Neural cell (in vitro differentiated cells): ENCODE results near the gene NCOA5. TPM values are rescaled to one million over a fixed set of nuclear protein-coding genes. Genes with fewer than 3 reads are reported as not detected.

Experiments
- H2AFZ ChIP-seq: fragments of 200-600, 300-800 bp; sonication (generic), shearing (Covaris generic); 2 replicates; pipeline ENCODE4 v1.6.0; 2014; ENCODE audit warnings: low read depth, mild to moderate bottlenecking, antibody characterized with exemption, low read length, moderate library complexity
- H3F3A ChIP-seq: fragments of 200-600 bp; shearing (Covaris generic); 2 replicates; pipeline ENCODE4 v1.6.1; 2016; ENCODE audit warnings: mild to moderate bottlenecking, moderate library complexity, mixed read lengths, antibody characterized with exemption, low read length; ENCODE audit not compliant: insufficient read depth, poor library complexity, severe bottlenecking
- H3K27ac ChIP-seq: fragments of 200-600, 300-800 bp; sonication (generic), shearing (Covaris generic); 2 replicates; pipeline ENCODE4 v1.5.1; 2014; ENCODE audit warnings: mild to moderate bottlenecking, low read length, moderate library complexity
- H3K27me3 ChIP-seq: fragments of 300-800, 200-600 bp; sonication (generic), shearing (Covaris generic); 2 replicates; pipeline ENCODE4 v1.6.0; 2014; ENCODE audit warnings: mild to moderate bottlenecking, low read depth, low read length, moderate library complexity; ENCODE audit not compliant: insufficient read depth
- H3K36me3 ChIP-seq: fragments of 300-800, 200-600 bp; sonication (generic), shearing (Covaris generic); 2 replicates; pipeline ENCODE4 v1.5.1; 2014; ENCODE audit warnings: mild to moderate bottlenecking, antibody characterized with exemption, low read length, moderate library complexity; ENCODE audit not compliant: insufficient read depth
- H3K4me2 ChIP-seq: fragments of 300-800, 200-600 bp; sonication (generic), shearing (Covaris generic); 2 replicates; pipeline ENCODE4 v1.6.0; 2014; ENCODE audit warnings: mild to moderate bottlenecking, low read length
- H3K4me3 ChIP-seq: fragments of 300-800, 200-600 bp; sonication (generic), shearing (Covaris generic); 2 replicates; pipeline ENCODE4 v1.5.1; 2014; ENCODE audit warnings: mild to moderate bottlenecking, low read length, moderate library complexity
- H3K79me2 ChIP-seq: fragments of 200-600 bp; shearing (Covaris generic); replicated peaks from 2 replicates; pipeline ENCODE4 v1.6.0; 2014; ENCODE audit warnings: mild to moderate bottlenecking, low read length, moderate library complexity; ENCODE audit not compliant: insufficient read depth
- H3K9ac ChIP-seq: fragments of 300-800, 200-600 bp; sonication (generic), shearing (Covaris generic); 2 replicates; pipeline ENCODE4 v1.6.1; 2016; ENCODE audit warnings: mild to moderate bottlenecking, low read length, mixed read lengths
- H3K9me2 ChIP-seq: fragments of 200-600 bp; shearing (Covaris generic); 2 replicates; pipeline ENCODE4 v1.6.1; 2016; ENCODE audit warnings: mild to moderate bottlenecking, low read length, mixed read lengths; ENCODE audit not compliant: insufficient read depth
- H3K9me3 ChIP-seq: fragments of 200-600, 300-800 bp; sonication (generic), shearing (Covaris generic); 2 replicates; pipeline ENCODE4 v1.6.1; 2016; ENCODE audit warnings: mild to moderate bottlenecking, mixed run types, low read length, moderate library complexity, mixed read lengths
- H4K20me1 ChIP-seq: fragments of 200-600 bp; shearing (Covaris generic); 2 replicates; pipeline ENCODE4 v1.6.1; 2016; ENCODE audit warnings: mild to moderate bottlenecking, mixed run types; ENCODE audit not compliant: insufficient read depth
- EP300 ChIP-seq: fragments of 450-650 bp; conservative IDR thresholded peaks from 2 replicates; pipeline ENCODE4 v1.6.1; 2014; ENCODE audit warnings: antibody characterized with exemption, mild to moderate bottlenecking, moderate library complexity; ENCODE audit not compliant: poor library complexity, severe bottlenecking
- EZH2 ChIP-seq: fragments of 200-600, 300-800 bp; shearing (Covaris generic), sonication (generic); IDR thresholded peaks from 2 replicates; pipeline ENCODE4 v1.6.1; 2014; ENCODE audit warnings: antibody characterized with exemption, low read length, borderline replicate concordance, mild to moderate bottlenecking; ENCODE audit not compliant: insufficient read depth, poor library complexity, severe bottlenecking
- MXI1 ChIP-seq: fragments of 450-650 bp; conservative IDR thresholded peaks from 2 replicates; pipeline ENCODE4 v1.6.1; 2014; ENCODE audit warnings: antibody characterized with exemption, mild to moderate bottlenecking; ENCODE audit not compliant: poor library complexity, severe bottlenecking
- POLR2AphosphoS5 ChIP-seq: IDR thresholded peaks from 2 replicates; pipeline ENCODE4 v1.6.1; 2012
- RAD21 ChIP-seq: fragments of 450-650 bp; conservative IDR thresholded peaks from 2 replicates; pipeline ENCODE4 v1.6.1; 2014; ENCODE audit warnings: antibody characterized with exemption, mild to moderate bottlenecking, moderate library complexity
- SMC3 ChIP-seq: fragments of 450-650 bp; conservative IDR thresholded peaks from 2 replicates; pipeline ENCODE4 v1.6.1; 2014; ENCODE audit warnings: antibody characterized with exemption, mild to moderate bottlenecking, moderate library complexity; ENCODE audit not compliant: poor library complexity
- TAF1 ChIP-seq: IDR thresholded peaks from 2 replicates; pipeline ENCODE4 v1.6.1; 2012; ENCODE audit warnings: low read depth
- polyA plus RNA-seq: library from polyadenylated mRNA; depleted of rRNA; stranded (reverse); fragments of >200 nt; gene quantifications from 2 replicates; pipeline ENCODE4 v1.2.3, GENCODE V29; 2014
- TF ChIP-seq, protein P1 (sequence below): fragments of 450-650 bp; IDR thresholded peaks from 2 replicates; pipeline ENCODE4 v1.5.1; 2014; ENCODE audit warnings: antibody characterized with exemption, mild to moderate bottlenecking, moderate library complexity; ENCODE audit not compliant: poor library complexity, severe bottlenecking
- TF ChIP-seq, protein P2 (sequence below): IDR thresholded peaks from 2 replicates; pipeline ENCODE4 v1.6.1; 2012; ENCODE audit warnings: borderline replicate concordance

Gene NCOA5
- polyA plus RNA-seq, 1 donor from 2014 or later: 29.9 TPM

DNA sequence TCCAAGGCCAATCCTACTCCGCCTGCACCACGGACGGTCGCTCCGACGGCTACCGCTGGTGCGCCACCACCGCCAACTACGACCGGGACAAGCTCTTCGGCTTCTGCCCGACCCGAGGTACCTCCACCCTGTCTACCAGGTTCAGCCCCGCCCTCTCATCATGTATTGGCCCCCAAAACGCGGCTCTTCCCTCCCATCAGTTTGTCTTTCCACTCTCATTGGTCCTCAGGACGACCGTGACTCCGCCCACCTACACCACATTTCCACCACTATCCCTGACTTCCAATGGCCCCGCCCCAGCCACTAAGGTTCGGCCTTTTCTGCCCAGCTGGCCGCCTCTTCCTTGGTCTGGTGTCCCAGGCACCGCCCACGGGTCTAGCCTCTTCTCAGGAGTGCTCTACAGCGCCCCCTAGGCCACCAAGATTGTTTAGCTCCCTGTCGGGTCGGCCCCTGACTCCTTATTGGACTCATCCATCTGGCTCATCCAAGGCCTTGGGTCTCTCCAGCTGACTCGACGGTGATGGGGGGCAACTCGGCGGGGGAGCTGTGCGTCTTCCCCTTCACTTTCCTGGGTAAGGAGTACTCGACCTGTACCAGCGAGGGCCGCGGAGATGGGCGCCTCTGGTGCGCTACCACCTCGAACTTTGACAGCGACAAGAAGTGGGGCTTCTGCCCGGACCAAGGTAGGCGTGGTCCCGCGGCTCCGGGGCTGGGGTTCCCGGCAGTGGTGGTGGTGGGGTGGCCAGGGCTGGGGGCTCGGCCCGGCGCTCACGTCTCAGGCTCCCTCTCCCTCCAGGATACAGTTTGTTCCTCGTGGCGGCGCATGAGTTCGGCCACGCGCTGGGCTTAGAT, 77.9 kb downstream of the NCOA5 start:
- Histone ChIP-seq H3K36me3 (no peaks in the 10 kb centered on the region), H3K27ac (no peak overlapping the region), H4K20me1 (no peaks in the 10 kb centered on the region), H3K9ac (no peak overlapping the region), H3F3A (no peaks in the 10 kb centered on the region), H3K4me3 (no peak overlapping the region), H3K79me2 (no peaks in the 10 kb centered on the region), H2AFZ (no peak overlapping the region), H3K4me2 (no peak overlapping the region), H3K9me3 (no peaks in the 10 kb centered on the region), H3K27me3 (peaks cover 15% of the 10 kb centered on the region), H3K9me2 (no peaks in the 10 kb centered on the region)
- TF ChIP-seq EZH2 (no peak), RAD21 (no peak), TAF1 (no peak), POLR2AphosphoS5 (no peak), MXI1 (no peak), SMC3 (no peak), EP300 (no peak)
- TF ChIP-seq, protein P1, sequence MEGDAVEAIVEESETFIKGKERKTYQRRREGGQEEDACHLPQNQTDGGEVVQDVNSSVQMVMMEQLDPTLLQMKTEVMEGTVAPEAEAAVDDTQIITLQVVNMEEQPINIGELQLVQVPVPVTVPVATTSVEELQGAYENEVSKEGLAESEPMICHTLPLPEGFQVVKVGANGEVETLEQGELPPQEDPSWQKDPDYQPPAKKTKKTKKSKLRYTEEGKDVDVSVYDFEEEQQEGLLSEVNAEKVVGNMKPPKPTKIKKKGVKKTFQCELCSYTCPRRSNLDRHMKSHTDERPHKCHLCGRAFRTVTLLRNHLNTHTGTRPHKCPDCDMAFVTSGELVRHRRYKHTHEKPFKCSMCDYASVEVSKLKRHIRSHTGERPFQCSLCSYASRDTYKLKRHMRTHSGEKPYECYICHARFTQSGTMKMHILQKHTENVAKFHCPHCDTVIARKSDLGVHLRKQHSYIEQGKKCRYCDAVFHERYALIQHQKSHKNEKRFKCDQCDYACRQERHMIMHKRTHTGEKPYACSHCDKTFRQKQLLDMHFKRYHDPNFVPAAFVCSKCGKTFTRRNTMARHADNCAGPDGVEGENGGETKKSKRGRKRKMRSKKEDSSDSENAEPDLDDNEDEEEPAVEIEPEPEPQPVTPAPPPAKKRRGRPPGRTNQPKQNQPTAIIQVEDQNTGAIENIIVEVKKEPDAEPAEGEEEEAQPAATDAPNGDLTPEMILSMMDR: no peak
- TF ChIP-seq, protein P2, sequence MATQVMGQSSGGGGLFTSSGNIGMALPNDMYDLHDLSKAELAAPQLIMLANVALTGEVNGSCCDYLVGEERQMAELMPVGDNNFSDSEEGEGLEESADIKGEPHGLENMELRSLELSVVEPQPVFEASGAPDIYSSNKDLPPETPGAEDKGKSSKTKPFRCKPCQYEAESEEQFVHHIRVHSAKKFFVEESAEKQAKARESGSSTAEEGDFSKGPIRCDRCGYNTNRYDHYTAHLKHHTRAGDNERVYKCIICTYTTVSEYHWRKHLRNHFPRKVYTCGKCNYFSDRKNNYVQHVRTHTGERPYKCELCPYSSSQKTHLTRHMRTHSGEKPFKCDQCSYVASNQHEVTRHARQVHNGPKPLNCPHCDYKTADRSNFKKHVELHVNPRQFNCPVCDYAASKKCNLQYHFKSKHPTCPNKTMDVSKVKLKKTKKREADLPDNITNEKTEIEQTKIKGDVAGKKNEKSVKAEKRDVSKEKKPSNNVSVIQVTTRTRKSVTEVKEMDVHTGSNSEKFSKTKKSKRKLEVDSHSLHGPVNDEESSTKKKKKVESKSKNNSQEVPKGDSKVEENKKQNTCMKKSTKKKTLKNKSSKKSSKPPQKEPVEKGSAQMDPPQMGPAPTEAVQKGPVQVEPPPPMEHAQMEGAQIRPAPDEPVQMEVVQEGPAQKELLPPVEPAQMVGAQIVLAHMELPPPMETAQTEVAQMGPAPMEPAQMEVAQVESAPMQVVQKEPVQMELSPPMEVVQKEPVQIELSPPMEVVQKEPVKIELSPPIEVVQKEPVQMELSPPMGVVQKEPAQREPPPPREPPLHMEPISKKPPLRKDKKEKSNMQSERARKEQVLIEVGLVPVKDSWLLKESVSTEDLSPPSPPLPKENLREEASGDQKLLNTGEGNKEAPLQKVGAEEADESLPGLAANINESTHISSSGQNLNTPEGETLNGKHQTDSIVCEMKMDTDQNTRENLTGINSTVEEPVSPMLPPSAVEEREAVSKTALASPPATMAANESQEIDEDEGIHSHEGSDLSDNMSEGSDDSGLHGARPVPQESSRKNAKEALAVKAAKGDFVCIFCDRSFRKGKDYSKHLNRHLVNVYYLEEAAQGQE: no peak

Other genes starting within 250 kb of the NCOA5 start
- gene ACOT8, start 232.6 kb downstream of the NCOA5 start, polyA plus RNA-seq: 60.9 and 68.7 TPM in 2 replicates
- 12.3 and 14.3 TPM in 2 replicates for gene ZSWIM3, start 232.3 kb downstream of the NCOA5 start, polyA plus RNA-seq
- gene ZSWIM1, start 208.7 kb downstream of the NCOA5 start, polyA plus RNA-seq: 3.3 and 5.5 TPM in 2 replicates
- gene SPATA25, start 202.3 kb downstream of the NCOA5 start, polyA plus RNA-seq: 1.2 and 5.1 TPM in 2 replicates
- 5.0 and 6.3 TPM in 2 replicates for gene NEURL2, start 198.8 kb downstream of the NCOA5 start, polyA plus RNA-seq
- 25.7 and 49.7 TPM in 2 replicates for gene CTSA, start 198.6 kb downstream of the NCOA5 start, polyA plus RNA-seq
- gene PLTP, start 177.8 kb downstream of the NCOA5 start, polyA plus RNA-seq: 5.3 and 7.0 TPM in 2 replicates
- 21.5 and 28.3 TPM in 2 replicates for gene PCIF1, start 155.3 kb downstream of the NCOA5 start, polyA plus RNA-seq
- 12.8 and 18.9 TPM in 2 replicates for gene ZNF335, start 117.8 kb downstream of the NCOA5 start, polyA plus RNA-seq
- not detected in 2 replicates for gene MMP9, start 81.1 kb downstream of the NCOA5 start, polyA plus RNA-seq
- 53.1 and 74.4 TPM in 2 replicates for gene SLC12A5, start 60.7 kb downstream of the NCOA5 start, polyA plus RNA-seq
- gene CD40, start 28.4 kb upstream of the NCOA5 start, polyA plus RNA-seq: not detected in 2 replicates
- 2.1 and 2.5 TPM in 2 replicates for gene CDH22, start 218.5 kb upstream of the NCOA5 start, polyA plus RNA-seq